ENCODE data around the gene PSME1. TPM values are rescaled to one million over a fixed set of nuclear protein-coding genes. Genes with fewer than 3 reads are reported as not detected.

PSME1 gene
- polyA plus RNA-seq, 12 donors = 67.3 to 116 (median 106) TPM; not detected in 1

DNA sequence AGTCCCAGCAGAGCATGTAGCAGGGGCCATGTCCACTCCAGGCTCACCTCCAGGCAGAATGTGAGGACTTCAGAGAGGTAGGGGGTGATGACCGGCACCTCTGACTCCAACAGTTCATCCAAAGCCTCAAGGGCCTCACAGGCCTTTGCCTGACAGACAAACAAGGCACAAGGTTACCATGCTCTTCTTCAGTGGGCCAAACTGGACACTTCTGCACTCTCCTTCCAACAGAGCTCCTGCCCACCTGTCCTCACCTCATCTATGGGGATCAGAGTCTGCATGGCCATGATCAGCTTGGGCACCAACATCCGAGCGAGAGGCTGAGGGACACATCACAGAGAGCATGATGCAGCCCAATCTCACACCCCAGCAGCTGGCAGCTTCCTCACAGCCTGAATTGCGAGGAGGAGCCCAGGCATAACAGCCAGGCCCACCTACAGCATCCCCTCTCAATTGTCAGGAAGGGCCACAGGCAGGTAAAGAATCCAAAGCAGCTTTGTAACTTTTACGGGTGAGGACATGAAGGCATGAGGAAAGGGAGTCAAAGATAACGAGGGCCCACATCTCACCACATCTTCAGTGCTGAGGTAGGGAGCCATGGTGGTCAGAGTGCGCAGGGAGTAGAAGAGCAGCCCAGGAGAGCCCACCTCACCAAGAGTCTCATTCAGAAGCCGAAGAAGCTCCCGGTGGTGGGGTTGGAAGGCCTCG lies 51.0 kb downstream of the PSME1 start:
- DNase-seq = no peak

DNA sequence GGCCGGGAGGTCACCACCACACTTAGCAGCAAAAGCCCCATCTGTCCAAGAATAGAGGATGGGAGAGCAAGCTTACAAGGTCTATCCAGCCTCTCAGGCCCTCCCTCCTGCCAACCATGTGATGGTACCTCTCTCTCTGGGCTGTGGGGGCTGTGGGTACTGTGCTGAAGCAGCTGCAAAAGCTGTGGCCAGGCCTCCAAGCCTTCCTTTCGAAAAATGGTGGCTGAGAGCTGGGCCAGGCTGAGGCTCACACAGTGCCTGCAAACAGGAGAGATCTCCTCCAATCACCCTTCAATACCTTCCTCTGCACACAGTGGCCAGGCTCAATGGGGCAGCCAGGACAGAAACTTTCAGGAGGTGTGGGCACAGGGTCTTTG lies 51.5 kb downstream of the PSME1 start:
- no peak for DNase-seq

Other genes starting within 250 kb of the PSME1 start
- gene DHRS4, start 182.4 kb upstream of the PSME1 start, polyA plus RNA-seq (ENCODE audit: insufficient read length in 12 of 12) = 10 to 100 TPM in 10 of 12 donors, 1 to 10 TPM in 1, not detected in 1; 9.8 to 56.4 (median 15.7) TPM
- 10 to 100 TPM in 9 of 12 donors, 1 to 10 TPM in 2, not detected in 1; 8.6 to 17.0 (median 13.9) TPM for gene DHRS4L2, start 147.3 kb upstream of the PSME1 start, polyA plus RNA-seq (ENCODE audit: insufficient read length in 12 of 12)
- under 1 TPM in 10 of 12 donors, not detected in 2; 0.09 to 0.74 (median 0.22) TPM for gene CARMIL3, start 84.2 kb upstream of the PSME1 start, polyA plus RNA-seq (ENCODE audit: insufficient read length in 12 of 12)
- under 1 TPM in 2 of 12 donors, not detected in 10; 0.08 to 0.21 TPM for gene CPNE6, start 64.6 kb upstream of the PSME1 start, polyA plus RNA-seq (ENCODE audit: insufficient read length in 12 of 12)
- gene PCK2, start 41.9 kb upstream of the PSME1 start, polyA plus RNA-seq (ENCODE audit: insufficient read length in 12 of 12) = 10 to 100 TPM in 1 of 12 donors, 1 to 10 TPM in 10, not detected in 1; 2.2 to 17.9 (median 3.5) TPM
- gene DCAF11, start 21.4 kb upstream of the PSME1 start, polyA plus RNA-seq (ENCODE audit: insufficient read length in 12 of 12) = 10 to 100 TPM in 11 of 12 donors, not detected in 1; 35.5 to 53.7 (median 40.5) TPM
- 1 to 10 TPM in 7 of 12 donors, under 1 TPM in 3, not detected in 2; 0.82 to 1.9 (median 1.4) TPM for gene NRL, start 21.2 kb upstream of the PSME1 start, polyA plus RNA-seq (ENCODE audit: insufficient read length in 12 of 12)
- 100 to 1,000 TPM in 6 of 12 donors, 10 to 100 TPM in 5, not detected in 1; 54.9 to 160 (median 102) TPM for gene FITM1, start 5.5 kb upstream of the PSME1 start, polyA plus RNA-seq (ENCODE audit: insufficient read length in 12 of 12)
- 10 to 100 TPM in 11 of 12 donors, not detected in 1; 21.0 to 38.3 (median 25.8) TPM for gene EMC9, start 5.4 kb downstream of the PSME1 start, polyA plus RNA-seq (ENCODE audit: insufficient read length in 12 of 12)
- gene PSME2, start 10.4 kb downstream of the PSME1 start, polyA plus RNA-seq (ENCODE audit: insufficient read length in 12 of 12) = 100 to 1,000 TPM in 4 of 12 donors, 10 to 100 TPM in 7, not detected in 1; 68.9 to 105 (median 90.2) TPM
- 10 to 100 TPM in 11 of 12 donors, not detected in 1; 27.3 to 75.4 (median 35.6) TPM for gene RNF31, start 11.3 kb downstream of the PSME1 start, polyA plus RNA-seq (ENCODE audit: insufficient read length in 12 of 12)
- gene IRF9, start 25.1 kb downstream of the PSME1 start, polyA plus RNA-seq (ENCODE audit: insufficient read length in 12 of 12) = 10 to 100 TPM in 11 of 12 donors, not detected in 1; 18.1 to 46.6 (median 25.9) TPM
- 10 to 100 TPM in 4 of 12 donors, 1 to 10 TPM in 7, not detected in 1; 5.7 to 52.4 (median 8.6) TPM for gene REC8, start 35.9 kb downstream of the PSME1 start, polyA plus RNA-seq (ENCODE audit: insufficient read length in 12 of 12)
- gene IPO4, start 52.6 kb downstream of the PSME1 start, polyA plus RNA-seq (ENCODE audit: insufficient read length in 12 of 12) = 10 to 100 TPM in 11 of 12 donors, not detected in 1; 17.5 to 32.3 (median 24.2) TPM
- gene TM9SF1, start 59.2 kb downstream of the PSME1 start, polyA plus RNA-seq (ENCODE audit: insufficient read length in 12 of 12) = 10 to 100 TPM in 11 of 12 donors, not detected in 1; 13.2 to 60.8 (median 17.5) TPM
- gene TSSK4, start 69.5 kb downstream of the PSME1 start, polyA plus RNA-seq (ENCODE audit: insufficient read length in 12 of 12) = 10 to 100 TPM in 1 of 12 donors, 1 to 10 TPM in 9, not detected in 2; 2.0 to 10.1 (median 4.7) TPM
- 10 to 100 TPM in 11 of 12 donors, not detected in 1; 27.6 to 61.9 (median 36.6) TPM for gene CHMP4A, start 77.3 kb downstream of the PSME1 start, polyA plus RNA-seq (ENCODE audit: insufficient read length in 12 of 12)
- gene MDP1, start 79.9 kb downstream of the PSME1 start, polyA plus RNA-seq (ENCODE audit: insufficient read length in 12 of 12) = 10 to 100 TPM in 4 of 12 donors, 1 to 10 TPM in 7, not detected in 1; 4.6 to 33.0 (median 8.7) TPM
- 100 to 1,000 TPM in 11 of 12 donors, not detected in 1; 123 to 211 (median 177) TPM for gene NEDD8, start 96.2 kb downstream of the PSME1 start, polyA plus RNA-seq (ENCODE audit: insufficient read length in 12 of 12)
- gene GMPR2, start 96.7 kb downstream of the PSME1 start, polyA plus RNA-seq (ENCODE audit: insufficient read length in 12 of 12) = 10 to 100 TPM in 11 of 12 donors, not detected in 1; 39.8 to 82.9 (median 54.4) TPM
- 10 to 100 TPM in 11 of 12 donors, not detected in 1; 35.0 to 46.2 (median 43.5) TPM for gene TINF2, start 106.4 kb downstream of the PSME1 start, polyA plus RNA-seq (ENCODE audit: insufficient read length in 12 of 12)
- 1 to 10 TPM in 8 of 12 donors, under 1 TPM in 2, not detected in 2; 0.64 to 7.2 (median 1.4) TPM for gene TGM1, start 127.0 kb downstream of the PSME1 start, polyA plus RNA-seq (ENCODE audit: insufficient read length in 12 of 12)
- gene RABGGTA, start 135.4 kb downstream of the PSME1 start, polyA plus RNA-seq (ENCODE audit: insufficient read length in 12 of 12) = 10 to 100 TPM in 9 of 12 donors, 1 to 10 TPM in 1, not detected in 2; 9.9 to 25.5 (median 13.5) TPM
- gene DHRS1, start 163.6 kb downstream of the PSME1 start, polyA plus RNA-seq (ENCODE audit: insufficient read length in 12 of 12) = 10 to 100 TPM in 10 of 12 donors, 1 to 10 TPM in 1, not detected in 1; 9.8 to 25.1 (median 16.9) TPM
- gene NOP9, start 163.7 kb downstream of the PSME1 start, polyA plus RNA-seq (ENCODE audit: insufficient read length in 12 of 12) = 10 to 100 TPM in 11 of 12 donors, not detected in 1; 18.0 to 23.6 (median 20.5) TPM
- 10 to 100 TPM in 6 of 12 donors, 1 to 10 TPM in 5, not detected in 1; 7.3 to 28.8 (median 11.2) TPM for gene CIDEB, start 171.8 kb downstream of the PSME1 start, polyA plus RNA-seq (ENCODE audit: insufficient read length in 12 of 12)
- 1 to 10 TPM in 11 of 12 donors, not detected in 1; 1.6 to 7.2 (median 2.7) TPM for gene LTB4R2, start 173.9 kb downstream of the PSME1 start, polyA plus RNA-seq (ENCODE audit: insufficient read length in 12 of 12)
- gene LTB4R, start 175.3 kb downstream of the PSME1 start, polyA plus RNA-seq (ENCODE audit: insufficient read length in 12 of 12) = 10 to 100 TPM in 1 of 12 donors, 1 to 10 TPM in 9, not detected in 2; 2.2 to 15.8 (median 3.2) TPM
- 10 to 100 TPM in 10 of 12 donors, 1 to 10 TPM in 1, not detected in 1; 8.4 to 26.2 (median 16.9) TPM for gene ADCY4, start 198.9 kb downstream of the PSME1 start, polyA plus RNA-seq (ENCODE audit: insufficient read length in 12 of 12)
- 1 to 10 TPM in 9 of 12 donors, under 1 TPM in 1, not detected in 2; 0.96 to 5.6 (median 1.3) TPM for gene RIPK3, start 203.8 kb downstream of the PSME1 start, polyA plus RNA-seq (ENCODE audit: insufficient read length in 12 of 12)
- gene NFATC4, start 232.0 kb downstream of the PSME1 start, polyA plus RNA-seq (ENCODE audit: insufficient read length in 12 of 12) = 100 to 1,000 TPM in 1 of 12 donors, 10 to 100 TPM in 10, not detected in 1; 20.7 to 152 (median 40.4) TPM

Measured in muscle of arm (tissue), 12 donors.